Epithelial cell of proximal tubule (primary cell): Measurements from ENCODE around the gene SOX11. TPM values are rescaled to one million over a fixed set of nuclear protein-coding genes. Genes with fewer than 3 reads are reported as not detected.

Experiments
- DNase-seq: peaks from one replicate; pipeline ENCODE4 v3.0.0-alpha.2; 2011; ENCODE audit warnings: low read depth
- H3K4me3 ChIP-seq: 2 replicates; pipeline ENCODE4 v1.5.1; 2011; ENCODE audit warnings: low read depth, mild to moderate bottlenecking, low read length
- total RNA-seq: library from RNA; depleted of rRNA; stranded (reverse); fragments of >200 nt; gene quantifications from 2 replicates; pipeline ENCODE4 v1.2.3, GENCODE V29; 2015
- TF ChIP-seq, protein P1 (sequence below): conservative IDR thresholded peaks from 2 replicates; pipeline ENCODE4 v1.5.1; 2012; ENCODE audit warnings: low read depth, mild to moderate bottlenecking, low read length

SOX11 gene
- total RNA-seq, 1 donor from 2014 or later = 17.1 TPM

DNA sequence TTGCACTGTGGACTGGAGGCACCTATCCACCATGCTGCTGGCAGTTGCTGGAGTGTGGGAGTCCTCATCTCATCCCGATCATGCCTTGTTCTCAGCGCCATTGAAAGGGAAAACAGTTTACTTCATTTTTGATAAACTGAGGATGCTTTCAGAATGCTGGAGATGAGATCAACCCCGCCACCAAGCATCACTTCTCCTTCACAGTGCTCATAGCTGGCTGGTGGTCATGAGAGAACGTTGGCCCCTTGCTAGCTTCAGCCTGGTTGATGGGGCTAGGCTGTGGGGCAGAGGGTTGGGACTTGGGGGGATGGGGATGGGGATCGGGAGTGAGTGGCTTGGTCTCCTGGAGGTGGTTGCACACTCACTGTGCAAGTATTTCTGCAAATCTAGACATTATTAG is 30.1 kb downstream of the SOX11 start:
- no peak for DNase-seq
- TF ChIP-seq, protein P1, sequence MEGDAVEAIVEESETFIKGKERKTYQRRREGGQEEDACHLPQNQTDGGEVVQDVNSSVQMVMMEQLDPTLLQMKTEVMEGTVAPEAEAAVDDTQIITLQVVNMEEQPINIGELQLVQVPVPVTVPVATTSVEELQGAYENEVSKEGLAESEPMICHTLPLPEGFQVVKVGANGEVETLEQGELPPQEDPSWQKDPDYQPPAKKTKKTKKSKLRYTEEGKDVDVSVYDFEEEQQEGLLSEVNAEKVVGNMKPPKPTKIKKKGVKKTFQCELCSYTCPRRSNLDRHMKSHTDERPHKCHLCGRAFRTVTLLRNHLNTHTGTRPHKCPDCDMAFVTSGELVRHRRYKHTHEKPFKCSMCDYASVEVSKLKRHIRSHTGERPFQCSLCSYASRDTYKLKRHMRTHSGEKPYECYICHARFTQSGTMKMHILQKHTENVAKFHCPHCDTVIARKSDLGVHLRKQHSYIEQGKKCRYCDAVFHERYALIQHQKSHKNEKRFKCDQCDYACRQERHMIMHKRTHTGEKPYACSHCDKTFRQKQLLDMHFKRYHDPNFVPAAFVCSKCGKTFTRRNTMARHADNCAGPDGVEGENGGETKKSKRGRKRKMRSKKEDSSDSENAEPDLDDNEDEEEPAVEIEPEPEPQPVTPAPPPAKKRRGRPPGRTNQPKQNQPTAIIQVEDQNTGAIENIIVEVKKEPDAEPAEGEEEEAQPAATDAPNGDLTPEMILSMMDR = no peak

DNA sequence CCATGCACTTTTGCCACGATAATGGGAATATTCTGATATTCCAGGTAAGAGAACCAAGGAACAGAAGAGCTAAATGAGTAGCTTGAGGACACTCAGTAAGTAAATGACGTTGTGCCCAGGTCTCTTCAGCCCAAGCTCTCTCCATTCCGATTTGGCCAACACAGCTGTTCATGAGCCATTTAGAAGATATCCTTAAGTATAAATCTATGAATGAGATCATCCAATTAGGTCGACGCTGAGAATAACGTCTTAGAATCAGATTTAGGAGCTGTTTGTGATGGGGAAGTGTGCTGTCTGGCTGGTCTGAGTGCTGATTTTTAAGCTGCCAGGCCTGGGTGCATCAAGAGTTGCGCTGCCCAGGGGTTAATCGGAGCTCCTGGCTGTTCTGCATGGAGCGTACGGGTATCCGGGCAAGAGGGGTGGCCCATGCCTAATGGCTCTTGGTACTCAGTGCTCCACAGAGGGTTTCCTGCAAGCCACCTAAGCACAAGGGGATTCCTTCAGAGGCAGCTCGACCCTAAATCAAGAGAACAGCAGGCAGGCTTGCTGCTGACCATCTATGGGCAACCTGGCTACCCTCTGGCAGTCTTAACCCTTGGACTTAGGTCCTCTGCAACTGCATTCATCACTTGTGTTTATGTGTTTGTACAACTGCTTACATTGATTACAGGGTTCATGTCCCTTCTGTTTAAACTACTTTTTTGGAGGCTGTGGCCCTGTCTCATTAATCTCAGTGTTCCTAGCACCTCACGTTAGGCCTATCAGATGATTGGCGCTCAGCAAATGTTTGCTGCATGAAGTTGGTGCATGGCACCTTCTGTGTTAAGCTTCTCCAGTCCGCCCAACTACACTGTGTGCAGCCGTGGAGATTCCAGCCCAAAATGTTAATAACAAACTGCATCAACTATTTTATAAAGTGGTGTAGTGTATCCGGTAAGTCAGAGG is 31.9 kb downstream of the SOX11 start:
- TF ChIP-seq, protein P1 = no peak
- no peak for DNase-seq
- H3K4me3 ChIP-seq = no peak overlapping the region

More for the DNA sequence above, 30.1 kb downstream of the SOX11 start:
- no peak overlapping the region for H3K4me3 ChIP-seq

DNA sequence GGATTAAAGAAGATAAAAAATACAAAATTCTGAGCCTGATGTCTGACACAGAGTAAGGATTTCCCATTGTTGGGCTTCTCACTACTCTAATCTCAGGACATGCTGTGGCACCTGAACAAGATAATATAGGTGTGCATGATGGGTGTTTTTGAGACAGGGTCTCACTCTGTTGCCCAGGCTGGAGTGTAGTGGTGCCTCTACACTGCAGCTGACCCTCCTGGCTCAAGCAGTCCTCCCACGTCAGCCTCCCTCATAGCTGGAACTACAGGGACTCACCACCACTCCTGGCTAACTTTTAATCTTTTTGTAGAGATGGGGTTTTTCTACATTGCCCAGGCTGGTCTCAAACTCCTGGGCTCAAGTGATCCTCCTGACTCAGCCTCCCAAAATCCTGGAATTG is 32.9 kb downstream of the SOX11 start:
- TF ChIP-seq, protein P1 = no peak
- no peak overlapping the region for H3K4me3 ChIP-seq
- DNase-seq = no peak

DNA sequence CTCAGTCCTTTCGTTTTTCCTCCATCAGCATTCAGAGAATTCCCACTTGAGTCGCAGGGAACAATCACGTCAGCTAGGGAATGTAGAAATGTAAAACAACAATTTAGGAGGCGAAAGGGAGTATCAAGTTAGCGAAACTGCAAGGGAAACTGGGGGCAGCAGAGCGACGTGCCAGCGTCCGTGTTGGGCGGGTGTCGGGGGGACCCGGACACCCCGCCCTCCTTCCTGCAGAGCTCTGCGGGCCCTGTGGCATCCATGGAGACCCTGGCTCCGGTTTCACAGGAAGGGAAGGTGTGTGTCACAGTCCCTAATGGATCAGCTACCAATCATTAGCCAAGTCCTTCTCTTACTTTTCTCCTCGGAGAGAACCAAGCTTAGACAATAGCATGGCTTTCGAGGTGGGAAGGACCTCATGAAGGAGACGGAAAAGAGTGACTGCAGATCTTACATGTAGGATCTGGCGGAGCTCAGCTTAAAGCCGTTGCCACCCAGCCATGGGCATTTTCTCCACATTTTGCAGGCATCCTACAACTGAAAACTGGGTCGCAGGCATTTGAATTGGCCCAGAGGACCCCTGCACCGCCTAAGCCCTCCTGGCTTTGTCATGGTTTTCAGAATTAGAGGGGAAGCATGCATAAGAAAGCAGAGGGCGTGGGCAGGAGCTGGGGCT is 33.7 kb downstream of the SOX11 start:
- TF ChIP-seq, protein P1 = no peak
- H3K4me3 ChIP-seq = peak overlapping the region; percentile 46
- no peak for DNase-seq

DNA sequence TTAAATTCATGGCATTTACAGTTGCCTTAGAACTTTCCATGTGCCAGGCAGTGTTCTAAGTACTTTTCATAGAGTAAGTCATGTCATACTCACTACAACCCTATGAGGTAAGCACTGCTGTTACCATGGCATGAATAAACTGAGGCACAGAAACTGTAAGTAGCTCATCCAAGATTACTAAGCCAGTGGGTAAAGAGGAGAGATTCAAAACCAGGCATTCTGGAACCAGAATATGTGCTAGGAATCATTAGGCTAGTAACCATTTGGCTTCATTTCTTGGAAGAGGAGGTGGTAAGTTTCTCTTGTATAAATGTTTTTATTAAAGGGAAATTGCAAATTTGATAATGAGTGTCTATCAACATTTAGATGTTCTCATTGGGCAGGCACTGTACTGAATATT is 35.1 kb downstream of the SOX11 start:
- TF ChIP-seq, protein P1 = no peak
- no peak for DNase-seq
- H3K4me3 ChIP-seq = no peak overlapping the region

DNA sequence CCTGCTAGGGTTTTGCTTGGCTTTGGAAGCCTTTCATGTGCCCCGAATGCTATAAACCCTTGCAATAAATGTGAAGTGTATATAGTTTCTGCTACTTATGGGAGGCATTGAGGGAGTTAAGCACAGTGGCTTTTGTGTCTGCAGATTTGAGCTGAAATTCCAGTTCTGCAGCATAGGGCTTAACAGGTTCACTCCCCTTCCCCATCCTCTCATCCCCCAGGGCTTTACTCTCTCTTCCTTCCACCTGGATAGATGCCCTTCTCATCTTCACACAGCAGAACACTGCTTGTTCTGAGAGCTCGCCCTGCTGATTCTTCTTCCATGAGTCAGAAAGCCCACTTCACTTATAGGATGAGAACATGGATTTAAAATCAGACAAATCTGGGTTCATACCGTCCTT is 37.2 kb downstream of the SOX11 start:
- H3K4me3 ChIP-seq = no peak overlapping the region
- TF ChIP-seq, protein P1 = no peak
- no peak for DNase-seq

DNA sequence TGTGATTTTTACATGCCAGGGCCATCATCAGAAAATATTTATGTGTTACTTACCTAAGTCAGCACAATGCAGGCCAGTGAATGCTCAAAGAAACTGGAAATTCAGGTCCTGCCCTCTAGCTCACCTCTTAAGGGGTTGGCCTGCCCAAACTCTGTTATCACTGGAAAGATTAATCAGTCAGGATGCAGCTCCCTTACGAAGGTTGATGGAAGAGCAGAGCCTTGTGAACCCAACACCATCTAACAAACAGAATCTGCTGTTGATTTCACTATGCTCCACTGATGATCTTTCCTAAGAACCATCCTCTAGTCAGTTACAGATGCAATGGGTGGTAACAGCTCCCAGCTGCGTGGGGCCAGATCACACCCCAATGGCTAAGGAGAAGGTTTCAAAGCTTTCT is 38.2 kb downstream of the SOX11 start:
- H3K4me3 ChIP-seq = no peak overlapping the region
- TF ChIP-seq, protein P1 = no peak
- no peak for DNase-seq
